Kidney capillary endothelial cell (primary cell): ENCODE results near the gene IL1RN.

ENCODE experiments used
- DNase-seq: peaks from one replicate; pipeline ENCODE4 v3.0.0-alpha.2; 2018; ENCODE audit warnings: low spot score

Gene IL1RN

DNA sequence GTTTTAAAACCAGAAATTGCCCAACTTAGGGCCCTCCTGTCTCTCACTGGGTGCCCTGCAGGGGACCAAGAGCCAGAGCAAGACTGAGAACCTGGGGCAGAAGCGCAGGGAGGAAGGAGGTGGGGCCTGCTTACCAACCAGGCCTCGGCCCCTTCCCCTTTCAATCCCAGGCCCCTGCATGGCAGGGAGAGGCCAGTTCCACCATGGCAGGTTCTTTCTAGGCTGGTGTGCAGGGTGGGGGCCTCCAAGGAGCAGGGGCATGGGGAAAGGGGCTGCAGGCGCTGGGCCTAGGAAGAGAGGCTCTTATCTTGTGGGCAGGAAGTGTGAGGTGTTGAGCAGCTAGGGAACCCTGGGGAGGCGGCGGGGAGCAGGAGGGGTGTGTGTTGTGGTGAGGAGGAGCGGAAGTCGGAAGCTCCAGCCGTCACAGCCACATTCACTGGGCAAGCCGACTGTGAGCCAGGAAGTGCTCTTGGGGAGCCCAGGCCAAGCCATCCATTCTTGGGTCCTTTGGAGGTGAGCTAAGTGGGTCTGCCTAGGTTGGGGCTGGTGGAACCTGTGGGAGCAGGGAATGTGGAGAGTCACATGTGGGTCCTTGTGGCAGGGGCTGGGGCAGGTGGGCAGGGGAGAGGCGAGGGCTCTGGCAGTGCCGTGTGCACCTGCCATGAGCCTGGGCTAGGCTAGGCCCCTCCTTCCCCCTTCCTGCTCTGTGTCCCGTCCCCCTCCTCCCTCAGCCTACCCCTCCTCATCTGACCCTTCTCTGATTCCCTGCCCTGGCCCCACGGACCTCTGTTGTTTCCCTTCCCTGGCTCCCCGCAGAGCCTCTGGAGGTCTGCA is 46.4 kb downstream of the IL1RN start, which contains the start of gene PSD4:
PSD4 (plus strand) TSS at position 430 of the 834 bp plus-strand sequence. CDS start 8,486 bp downstream, outside the sequence.
- DNase-seq, result no peak

DNA sequence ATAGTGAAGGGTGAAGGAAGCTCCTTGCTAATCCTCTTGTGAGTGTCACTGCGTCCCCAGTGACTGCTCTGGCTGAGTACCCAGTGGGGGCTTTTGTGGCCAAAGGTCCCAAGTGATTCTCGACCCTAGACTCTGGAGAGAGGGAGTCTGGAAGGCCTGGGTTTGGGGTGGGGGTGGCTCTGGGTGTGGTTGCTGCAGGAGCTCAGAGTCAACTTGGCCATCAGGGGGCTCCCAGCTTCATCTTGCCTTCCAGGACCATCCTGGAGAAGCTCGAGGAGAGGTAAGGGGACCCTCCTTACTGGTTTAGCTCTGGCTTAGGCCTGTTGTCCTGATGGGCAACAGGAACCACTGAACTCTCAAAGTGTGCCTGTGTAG is 47.0 kb downstream of the IL1RN start:
- DNase-seq, result no peak

DNA sequence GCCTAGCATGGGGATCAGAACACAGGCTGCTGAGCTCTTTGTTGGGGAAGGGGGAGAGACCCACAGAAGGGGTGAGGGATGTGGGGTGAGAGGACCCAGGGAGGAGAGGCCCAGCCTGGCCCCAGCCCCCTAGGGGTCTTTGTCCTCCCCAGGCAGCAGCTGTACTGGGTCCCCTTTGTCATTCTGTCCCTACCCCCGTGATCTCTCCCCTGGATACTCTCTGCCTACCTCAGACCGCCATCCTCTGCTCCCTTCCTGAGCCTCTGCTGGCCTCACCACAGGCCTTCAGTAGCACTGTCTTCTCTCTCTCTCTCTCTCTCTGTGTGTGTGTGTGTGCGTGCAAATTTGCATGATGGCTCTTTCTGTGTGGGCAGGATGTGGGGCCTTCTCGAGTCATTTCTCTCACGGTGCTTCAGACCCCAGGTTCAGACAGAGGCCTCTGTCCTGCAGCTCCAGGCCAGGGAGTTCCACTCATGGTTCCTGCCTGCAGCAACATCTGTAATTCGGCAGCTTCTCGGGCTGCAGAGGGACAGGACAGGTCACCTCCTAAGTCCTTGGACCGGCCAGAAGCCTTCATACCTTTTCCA is 47.7 kb downstream of the IL1RN start:
- no peak for DNase-seq

DNA sequence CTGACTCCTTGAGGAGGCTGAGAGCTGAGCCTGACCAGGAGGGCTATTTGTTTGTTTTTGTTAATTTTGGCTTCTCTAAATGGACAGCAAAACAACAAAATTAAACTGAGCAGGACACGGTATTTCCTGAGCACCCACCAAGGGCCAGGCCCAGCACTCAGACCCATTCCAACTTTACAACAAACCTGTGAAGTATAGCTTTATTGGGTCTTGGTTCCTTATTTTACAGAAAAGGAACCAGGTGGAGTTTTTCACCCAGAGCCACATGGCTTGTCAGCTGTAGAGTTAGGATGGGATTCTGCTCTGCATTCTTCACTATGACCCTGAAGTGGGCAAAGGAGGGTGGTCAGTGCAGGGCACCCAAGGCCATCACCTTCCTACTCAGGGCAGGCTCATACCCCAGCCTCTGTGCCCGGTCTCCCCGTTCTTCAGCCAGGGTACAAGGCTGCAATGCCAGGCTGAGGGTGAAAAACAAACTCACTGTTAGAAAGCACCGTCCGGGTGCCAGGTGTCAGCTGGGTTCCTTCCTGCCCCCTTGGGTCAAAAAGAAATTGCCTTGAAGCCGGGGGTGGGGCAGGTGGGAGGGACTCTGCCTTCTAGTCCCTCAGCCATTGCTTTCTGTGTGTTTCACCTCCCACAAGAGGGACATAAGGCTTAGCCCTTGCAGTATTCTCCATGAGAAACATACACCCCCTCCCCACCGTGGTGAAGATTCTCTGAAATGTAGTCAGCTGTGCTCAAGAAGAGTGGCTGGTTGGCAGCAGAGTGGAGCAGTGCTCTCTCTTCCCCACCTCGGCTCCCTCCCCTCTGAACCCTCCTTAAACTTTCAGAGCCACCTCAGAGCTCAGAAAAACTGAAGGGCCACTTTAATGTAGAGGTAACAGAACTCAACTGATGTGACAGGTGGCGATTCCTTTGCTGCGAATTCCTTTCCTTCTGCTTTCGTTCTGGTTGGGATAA is 48.6 kb downstream of the IL1RN start:
- no peak for DNase-seq

DNA sequence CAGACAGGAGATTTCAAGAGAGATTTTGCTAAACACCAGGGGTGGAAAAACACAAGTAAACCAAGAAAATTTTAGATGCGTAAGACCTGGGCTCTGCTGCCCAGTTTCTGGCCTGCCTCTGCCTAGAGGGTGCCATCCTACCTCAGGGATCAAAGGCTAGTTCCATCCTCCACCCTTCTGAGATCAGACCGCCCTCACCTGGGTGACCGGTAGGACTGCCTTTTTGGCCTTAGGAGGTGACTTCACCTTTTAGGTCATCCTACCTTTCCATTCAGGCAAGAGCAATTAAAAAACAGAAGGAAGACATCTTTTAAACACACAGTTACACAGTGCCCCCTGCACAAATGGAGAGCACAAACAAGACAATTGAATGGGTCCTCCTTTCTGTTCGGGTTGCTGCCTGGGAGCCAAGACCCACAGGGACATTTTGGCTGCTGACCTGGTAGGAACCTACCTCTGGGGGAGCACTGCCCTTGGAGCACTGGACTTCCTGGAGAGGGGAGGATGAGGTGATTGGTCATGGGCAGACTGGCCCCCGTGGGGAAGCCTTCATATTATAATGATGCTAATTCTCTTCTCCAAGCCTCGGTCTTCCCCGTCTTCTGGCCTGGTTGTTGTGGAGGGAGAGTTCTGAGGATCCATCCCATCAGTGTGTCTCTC is 49.4 kb downstream of the IL1RN start:
- DNase-seq, result no peak

DNA sequence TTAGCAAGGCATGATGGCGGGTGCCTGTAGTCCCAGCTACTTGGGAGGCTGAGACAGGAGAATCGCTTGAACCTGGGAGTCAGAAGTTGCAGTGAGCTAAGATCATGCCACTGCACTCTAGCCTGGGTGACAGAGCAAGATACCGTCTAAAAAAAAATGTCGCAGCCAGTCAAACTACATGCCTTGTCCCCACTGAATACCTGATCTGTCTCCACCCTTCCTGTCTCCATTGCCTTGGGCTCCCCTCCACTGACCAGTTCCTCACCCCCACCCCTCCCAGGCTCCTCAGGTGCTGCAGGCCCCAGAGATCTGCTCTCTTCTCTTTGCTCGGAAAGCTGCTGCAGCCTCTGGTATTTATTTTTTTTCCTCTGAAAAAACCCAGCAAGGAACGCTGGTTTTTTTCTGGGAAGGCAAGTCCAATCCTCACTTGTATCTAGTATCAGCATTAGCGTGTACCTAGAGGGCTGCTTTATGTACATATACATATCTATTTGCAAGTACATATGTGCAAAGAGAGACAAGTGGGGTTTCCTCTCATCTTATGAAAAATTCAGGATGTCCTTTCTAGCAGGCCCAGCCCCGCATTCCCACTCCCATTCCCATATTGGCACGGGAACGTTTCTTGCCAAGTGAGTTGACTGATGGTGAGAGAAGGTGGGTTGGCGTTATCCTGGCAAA is 50.8 kb downstream of the IL1RN start:
- no peak for DNase-seq

DNA sequence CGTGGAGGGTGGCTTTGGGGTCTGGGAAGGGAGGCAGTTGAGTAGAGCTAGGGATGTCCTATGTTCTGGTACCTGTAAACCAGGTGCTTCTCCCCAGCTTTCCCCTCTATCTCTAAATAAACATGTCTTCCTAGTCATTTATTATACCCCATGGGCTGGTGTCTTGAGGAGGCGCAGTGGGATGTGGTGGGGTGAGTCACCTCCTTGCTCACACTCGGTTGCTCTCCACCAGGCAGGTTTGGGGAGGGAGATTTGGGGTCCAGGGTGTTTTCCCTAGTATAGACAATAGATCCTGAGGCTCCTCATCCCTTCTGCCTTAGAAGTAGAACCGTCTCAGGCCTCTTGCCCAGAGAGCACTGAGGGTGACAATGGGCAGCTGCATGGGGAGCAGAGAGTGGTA is 51.5 kb downstream of the IL1RN start:
- no peak for DNase-seq

DNA sequence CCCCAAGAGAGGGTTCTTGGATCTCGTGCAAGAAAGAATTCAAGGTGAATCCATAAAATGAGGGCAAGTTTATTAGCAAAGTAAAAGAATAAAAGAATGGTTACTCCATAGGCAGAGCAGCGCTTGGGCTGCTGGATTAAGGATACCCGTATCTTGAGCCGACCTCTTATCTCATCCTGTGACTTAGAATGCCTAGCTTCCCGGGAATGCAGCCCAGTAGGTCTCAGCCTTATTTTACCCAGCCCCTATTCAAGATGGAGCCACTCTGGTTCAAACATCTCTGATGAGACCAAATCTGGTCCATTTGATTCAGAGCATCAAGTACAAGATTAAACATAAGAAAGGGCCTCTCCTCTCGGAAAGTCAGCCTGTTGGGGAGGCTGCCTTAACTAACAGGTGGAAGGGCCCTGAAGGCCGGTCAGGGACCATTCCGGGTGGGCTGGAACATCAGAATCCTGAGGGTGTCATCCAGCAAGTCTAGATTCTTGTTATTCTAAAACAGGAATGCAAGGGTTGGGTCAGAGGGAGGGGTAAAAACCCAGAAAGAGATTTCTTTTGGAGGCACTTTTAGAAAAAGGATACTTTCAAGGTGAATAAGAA is 52.1 kb downstream of the IL1RN start:
- no peak for DNase-seq

DNA sequence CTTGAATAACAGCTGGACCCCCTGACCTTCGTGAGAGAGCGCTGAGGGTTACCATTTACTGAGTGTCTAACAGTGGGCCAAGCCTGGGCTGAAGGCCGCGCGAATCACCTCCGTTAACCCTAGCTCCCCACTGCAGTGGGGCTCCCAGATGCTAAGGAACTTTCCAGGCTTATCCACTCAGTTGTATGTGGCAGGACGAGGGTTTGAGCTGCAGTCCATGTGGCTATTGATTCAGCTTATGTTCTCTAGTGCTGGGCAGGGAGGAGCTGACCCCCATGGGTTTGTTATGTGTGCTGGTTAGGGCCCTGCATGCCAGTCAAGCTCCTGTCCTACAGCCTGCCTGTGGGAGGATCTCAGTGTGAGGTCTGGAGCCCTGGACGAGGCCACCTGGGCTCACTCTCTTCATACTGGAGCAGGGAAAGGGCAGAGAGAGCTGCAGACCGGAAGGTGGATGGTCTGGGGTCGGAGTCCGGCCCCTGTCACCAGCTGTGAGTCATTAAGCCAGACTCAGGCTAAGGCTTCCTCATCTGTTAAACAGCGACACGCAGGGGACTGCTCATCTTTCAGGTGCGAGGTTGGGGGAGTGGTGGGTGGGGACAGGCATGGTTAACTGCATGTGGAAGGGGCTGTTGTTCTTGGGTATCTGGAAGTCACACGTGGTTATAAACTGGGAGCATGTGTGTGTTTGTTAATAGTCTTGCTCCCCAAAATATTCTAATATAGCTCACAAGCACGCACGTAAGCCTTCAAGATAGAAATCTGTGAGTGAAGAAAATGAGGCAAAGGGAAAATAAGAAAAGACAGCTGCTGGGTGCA is 52.9 kb downstream of the IL1RN start:
- no peak for DNase-seq

DNA sequence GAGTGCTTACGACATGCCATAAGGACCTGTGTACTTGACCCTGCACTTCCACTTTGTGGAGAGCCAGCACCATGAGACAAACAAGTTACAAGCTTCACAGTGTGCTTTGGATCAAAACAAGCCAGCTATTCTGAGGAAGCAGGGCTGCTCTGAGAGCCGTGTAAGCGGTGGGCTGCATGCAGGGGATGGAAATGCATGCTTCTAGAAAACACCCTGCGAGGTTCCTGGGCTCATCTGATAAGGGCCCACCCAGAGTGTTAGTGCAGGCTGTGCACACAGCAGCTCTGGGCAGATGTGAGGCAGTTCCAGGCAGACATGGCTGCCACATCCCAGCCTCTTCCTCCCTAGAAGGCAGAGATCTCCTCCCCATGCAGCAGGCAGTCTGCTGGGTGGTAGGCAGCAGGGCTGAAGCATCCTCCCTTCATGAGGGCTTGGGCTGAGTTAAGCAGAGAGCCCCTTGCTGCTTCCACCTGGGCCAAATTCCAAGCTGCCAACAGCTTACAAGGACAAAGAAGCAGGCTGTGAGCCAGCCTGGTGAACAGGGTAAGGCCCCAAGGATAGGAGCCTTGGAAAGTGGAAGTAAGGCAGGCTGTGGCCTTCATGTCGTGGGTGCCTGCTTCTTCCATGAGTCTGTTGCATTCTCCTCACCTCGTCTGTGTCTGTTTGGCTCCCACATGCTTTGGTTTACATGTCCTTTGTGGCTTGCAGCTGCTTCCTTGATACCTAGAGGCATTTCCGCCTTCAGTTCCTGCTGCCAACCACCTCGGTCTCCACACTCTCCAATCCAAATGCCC is 54.1 kb downstream of the IL1RN start:
- peak; percentile 56 for DNase-seq

DNA sequence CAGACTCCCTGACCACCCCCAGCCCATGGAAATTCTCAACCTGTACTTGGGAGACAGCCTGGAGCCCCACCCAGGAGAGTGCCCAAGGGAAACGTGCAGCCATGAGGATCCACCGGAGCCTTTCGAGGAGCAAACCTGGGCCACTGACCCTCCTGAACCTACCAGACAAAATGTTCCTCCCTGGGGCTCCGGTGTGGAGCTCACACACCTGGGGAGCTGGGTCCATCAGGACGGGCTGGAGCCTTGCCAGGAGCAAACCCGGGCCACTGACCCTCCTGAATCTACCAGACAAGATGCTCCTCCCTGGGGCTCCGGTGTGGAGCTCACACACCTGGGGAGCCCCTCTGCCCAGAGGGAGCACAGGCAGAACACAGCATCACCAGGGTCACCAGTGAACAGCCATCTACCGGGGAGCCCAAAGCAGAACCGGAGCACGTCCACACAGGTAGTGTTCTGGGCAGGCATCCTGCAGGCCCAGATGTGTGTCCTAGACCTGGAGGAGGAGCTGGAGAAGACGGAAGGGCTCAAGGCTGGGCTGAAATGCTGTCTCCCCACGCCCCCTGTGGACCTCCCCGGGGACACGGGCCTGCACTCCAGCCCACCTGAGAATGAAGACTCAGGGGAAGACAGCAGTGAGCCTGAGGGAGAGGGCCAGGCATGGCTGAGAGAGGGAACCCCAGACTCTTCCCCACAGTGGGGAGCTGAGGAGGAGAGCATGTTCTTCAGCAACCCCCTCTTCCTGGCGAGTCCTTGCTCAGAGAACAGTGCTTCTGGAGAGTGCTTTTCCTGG is 55.3 kb downstream of the IL1RN start:
- DNase-seq, result no peak

DNA sequence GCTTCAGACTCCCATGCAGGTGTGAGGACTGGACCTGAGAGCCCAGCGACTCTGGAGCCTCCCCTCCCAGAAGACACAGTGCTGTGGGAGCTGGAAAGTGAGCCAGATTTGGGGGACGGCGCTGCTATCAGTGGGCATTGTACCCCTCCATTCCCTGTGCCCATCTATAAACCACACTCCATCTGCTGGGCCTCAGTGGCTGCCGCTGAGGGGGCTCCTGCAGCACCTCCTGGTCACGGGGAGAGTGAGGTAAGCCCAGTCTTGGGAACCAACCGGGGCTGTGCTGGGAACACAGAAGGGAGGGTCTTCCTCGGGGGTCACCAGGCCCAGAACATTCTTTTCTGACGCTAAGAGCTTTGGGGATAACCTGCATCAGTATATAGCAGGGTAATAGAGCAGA is 55.9 kb downstream of the IL1RN start:
- DNase-seq, result no peak
